ENCODE results near the gene MAP2K3. TPM values are rescaled to one million over a fixed set of nuclear protein-coding genes. Genes with fewer than 3 reads are reported as not detected.

Gene MAP2K3
- total and polyA plus RNA-seq, 2 of the 4 experiments (the other 2 are of a cell fraction) = 23.5 to 82.2 TPM

- ChIA-PET POLR2A (ENCODE audit: unreplicated experiment) (no interaction called here), CTCF (no interaction called here)
- dilution Hi-C loops (cut with HindIII; ENCODE audit: low sequenced_read_pairs, unreplicated experiment) = no loop called here
- H3K14ac ChIP-seq (replicated peaks; ENCODE audit: low read depth, low read length) = no peak overlapping the region
- H4K5ac ChIP-seq (ENCODE audit: low read depth, low read length) = no peak overlapping the region
- TF ChIP-seq CTCF (conservative IDR thresholded peaks at IDR 0.05; ENCODE audit: low read depth, low read length) (no peak), ELK1 (IDR thresholded peaks at IDR 0.05; ENCODE audit: borderline replicate concordance, low read depth, low read length) (no peak), USF2 (IDR thresholded peaks at IDR 0.05; ENCODE audit: low read depth, low read length) (no peak), RFX5 (IDR thresholded peaks at IDR 0.05; ENCODE audit: low read depth, low read length) (no peak), BHLHE40 (IDR thresholded peaks at IDR 0.05; ENCODE audit: low read depth, low read length) (no peak), CHD1 (IDR thresholded peaks at IDR 0.05; ENCODE audit: low read depth, low read length) (no peak), MXI1 (IDR thresholded peaks at IDR 0.05; ENCODE audit: borderline replicate concordance, low read depth, low read length) (no peak), SMC3 (IDR thresholded peaks at IDR 0.05; ENCODE audit: low read depth, low read length) (no peak)
- no peak overlapping the region for H2AK5ac ChIP-seq (ENCODE audit: low read depth, low read length)
- H2AFZ ChIP-seq (replicated peaks; ENCODE audit: low read length, poor library complexity) = no peak overlapping the region
- H3K36me3 ChIP-seq (ENCODE audit: control insufficient read depth, insufficient read depth, low read length) = no peaks in the 10 kb centered on the region
- H4K8ac ChIP-seq (ENCODE audit: low read depth in 2 of 2, low read length in 2 of 2) = no peak overlapping the region
- no peak overlapping the region for H3K23ac ChIP-seq (ENCODE audit: low read depth, low read length)
- no peak overlapping the region for H3K4ac ChIP-seq (ENCODE audit: low read depth, low read length)
- H3K9me3 ChIP-seq (ENCODE audit: control insufficient read depth, insufficient read depth, low read length) = no peaks in the 10 kb centered on the region
- H3K4me1 ChIP-seq (ENCODE audit: control insufficient read depth, insufficient read depth, low read length) = no peaks in the 10 kb centered on the region
- H3K56ac ChIP-seq (ENCODE audit: extremely low read depth, insufficient read depth, low read length) = no peak overlapping the region
- H3K27ac ChIP-seq (ENCODE audit: insufficient read depth, low read length) = no peak overlapping the region
- H2BK5ac ChIP-seq (ENCODE audit: low read depth, low read length, poor library complexity, severe bottlenecking) = no peak overlapping the region
- in situ Hi-C loops (cut with MboI; ENCODE audit: low sequenced_read_pairs) = no loop called here
- no peaks in the 10 kb centered on the region for H3K9me1 ChIP-seq (ENCODE audit: insufficient read depth, low read length)
- H4K91ac ChIP-seq (ENCODE audit: insufficient read depth, low read depth, low read length) = no peak overlapping the region
- H2BK120ac ChIP-seq (ENCODE audit: low read depth, low read length) = no peak overlapping the region
- no peak overlapping the region for H3K18ac ChIP-seq (ENCODE audit: low read depth, low read length)
- no TSS peak for BruUV-seq (replicated peaks)
- H3K79me1 ChIP-seq (ENCODE audit: low read depth in 1 of 2, low read length in 2 of 2) = no peaks in the 10 kb centered on the region
- no peak for DNase-seq
- H3K4me3 ChIP-seq (ENCODE audit: insufficient read depth, low read depth, low read length) = no peak overlapping the region
- H3K9ac ChIP-seq (ENCODE audit: low read depth, low read length) = no peak overlapping the region
- H2BK20ac ChIP-seq (ENCODE audit: low read depth, low read length) = no peak overlapping the region
- no peaks in the 10 kb centered on the region for H4K20me1 ChIP-seq (ENCODE audit: insufficient read depth, low read length)
- H3K4me2 ChIP-seq (ENCODE audit: low read depth, low read length) = no peak overlapping the region
- intact Hi-C loops (cut with micrococcal nuclease) = no loop called here
- peaks cover 3% of the 10 kb centered on the region; the same call in 1 of the 2 replicates for H3K27me3 ChIP-seq (ENCODE audit: control insufficient read depth, insufficient read depth, low read length)
- ATAC-seq (ENCODE audit: low read depth) = no peak
- 76% methylated on average over 3 of the region's 10 CpGs; no CpG with 5 or more reads in 1 of the 2 experiments for WGBS, 2 experiments (ENCODE audit: extremely low coverage in 2 of 2, insufficient read length in 1 of 2)
- no peak overlapping the region for H2BK15ac ChIP-seq (ENCODE audit: low read depth, low read length)
- no peak overlapping the region for H2AK9ac ChIP-seq (replicated peaks; ENCODE audit: low read depth, low read length, poor library complexity)
Measured at GRCh38 chr17:21345236-21345635, 60.7 kb downstream of the MAP2K3 start.
